Raji (cell line): ENCODE measurements around the gene CDH24.

ENCODE experiments used
- POLR2A ChIP-seq: IDR thresholded peaks from 2 replicates; pipeline ENCODE4 v1.6.1; 2011; ENCODE audit warnings: low read depth, low read length, control low read depth; ENCODE audit not compliant: insufficient read depth

CDH24 gene

DNA sequence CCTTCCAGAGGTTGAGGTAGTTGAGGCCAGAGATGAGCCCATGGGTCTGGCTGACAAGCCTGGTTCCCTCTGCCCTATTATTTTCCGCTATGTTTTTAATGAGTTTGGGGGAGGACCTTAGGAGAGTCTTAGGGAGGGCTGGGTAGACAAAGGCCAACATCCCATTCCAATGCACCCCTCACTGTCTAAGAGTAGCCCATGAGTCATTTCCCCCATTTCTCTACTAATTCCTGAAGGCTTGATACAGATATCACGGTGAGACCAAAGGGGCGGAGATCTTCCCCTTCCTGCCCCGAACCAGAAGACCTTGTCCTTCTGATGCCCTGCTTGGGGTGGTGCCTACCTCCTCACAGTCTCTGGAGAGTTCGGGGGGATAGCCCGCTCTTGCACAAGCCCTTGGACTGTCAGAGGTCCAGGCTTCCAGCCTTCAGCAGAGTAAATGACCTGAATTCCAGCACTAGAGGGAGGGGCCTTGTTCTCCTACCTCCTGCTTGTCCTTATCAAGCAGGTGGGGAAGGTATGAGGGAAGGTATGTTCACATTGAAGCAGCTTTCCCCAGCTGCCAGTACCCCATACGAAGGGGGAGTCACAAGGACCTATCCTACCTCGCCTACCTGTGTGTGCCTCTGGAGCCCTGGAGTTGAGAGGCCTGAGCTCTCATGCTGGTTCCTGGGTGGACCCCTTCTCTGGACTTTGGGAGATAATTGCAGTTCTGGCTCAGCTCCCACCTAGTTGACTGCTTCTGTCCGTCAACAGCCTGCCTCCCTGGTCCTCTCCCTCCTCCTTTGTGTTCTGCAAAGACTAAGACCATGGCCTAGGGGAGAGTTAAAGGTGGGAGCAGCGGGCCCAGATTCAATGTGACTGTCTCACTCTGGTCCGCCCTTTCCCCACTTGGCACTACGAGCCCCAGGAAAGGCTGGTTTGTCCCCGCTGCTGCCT lies 11.6 kb downstream of the CDH24 start:
- no peak for TF ChIP-seq POLR2A

DNA sequence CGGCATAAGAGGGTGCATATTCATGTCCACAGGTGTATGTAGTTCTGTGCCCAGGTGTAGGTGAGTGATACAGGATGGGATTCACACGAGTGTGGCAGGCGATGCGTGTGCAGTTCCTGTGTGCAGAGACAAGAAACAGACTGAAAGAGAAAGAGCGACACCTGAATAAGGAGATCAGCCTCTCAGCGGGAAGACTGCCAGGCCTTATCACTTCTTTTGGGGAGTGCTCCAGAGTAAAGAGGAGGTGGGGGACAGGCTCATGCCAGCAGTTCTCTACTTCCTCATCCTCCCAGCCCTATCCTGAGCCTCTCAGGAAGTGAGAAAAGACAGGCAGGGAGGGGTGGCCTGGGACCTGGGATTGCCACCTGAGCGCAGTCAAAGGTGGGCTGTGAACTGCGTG lies 12.5 kb downstream of the CDH24 start:
- TF ChIP-seq POLR2A, result no peak

DNA sequence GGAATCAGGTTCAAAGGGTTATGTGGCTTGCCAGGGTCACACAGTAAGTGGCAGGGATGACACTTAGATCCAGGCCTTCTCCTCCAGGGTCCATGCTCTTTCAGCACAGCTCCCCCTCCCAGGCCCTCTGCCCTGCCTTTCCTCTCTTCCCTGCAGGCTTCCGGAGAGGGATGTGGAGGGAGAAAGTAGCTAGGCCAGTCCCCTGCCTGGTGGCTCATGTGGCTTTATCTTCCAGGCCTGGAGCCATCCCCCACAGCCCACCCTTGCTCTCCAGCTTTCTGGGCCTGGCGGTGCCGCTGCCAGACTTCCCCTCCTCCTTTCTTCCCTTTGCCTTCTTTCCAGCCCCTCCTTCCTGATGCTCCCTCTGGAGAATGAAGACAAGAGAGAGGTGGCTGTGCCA lies 13.6 kb downstream of the CDH24 start:
- no peak for TF ChIP-seq POLR2A

DNA sequence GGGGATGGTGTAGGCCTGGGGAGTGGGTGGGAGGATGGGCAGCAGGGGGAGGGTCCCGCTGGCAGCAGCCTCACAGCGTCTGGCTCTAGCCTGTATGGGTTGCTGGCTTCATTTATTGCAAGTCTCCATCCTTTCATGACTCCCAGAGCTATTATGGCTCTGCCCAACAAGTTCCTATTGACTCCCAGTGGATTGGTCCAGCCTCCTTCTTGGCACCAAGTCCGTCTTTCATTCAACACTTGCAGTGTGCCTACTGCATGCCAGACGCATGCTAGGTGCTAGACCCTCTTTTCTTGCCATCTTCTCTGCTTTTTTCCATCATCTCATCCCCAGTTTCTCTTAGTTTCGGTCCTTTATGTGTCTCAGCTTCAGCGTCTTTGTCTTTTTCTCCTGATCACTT lies 14.2 kb downstream of the CDH24 start:
- TF ChIP-seq POLR2A, result no peak

DNA sequence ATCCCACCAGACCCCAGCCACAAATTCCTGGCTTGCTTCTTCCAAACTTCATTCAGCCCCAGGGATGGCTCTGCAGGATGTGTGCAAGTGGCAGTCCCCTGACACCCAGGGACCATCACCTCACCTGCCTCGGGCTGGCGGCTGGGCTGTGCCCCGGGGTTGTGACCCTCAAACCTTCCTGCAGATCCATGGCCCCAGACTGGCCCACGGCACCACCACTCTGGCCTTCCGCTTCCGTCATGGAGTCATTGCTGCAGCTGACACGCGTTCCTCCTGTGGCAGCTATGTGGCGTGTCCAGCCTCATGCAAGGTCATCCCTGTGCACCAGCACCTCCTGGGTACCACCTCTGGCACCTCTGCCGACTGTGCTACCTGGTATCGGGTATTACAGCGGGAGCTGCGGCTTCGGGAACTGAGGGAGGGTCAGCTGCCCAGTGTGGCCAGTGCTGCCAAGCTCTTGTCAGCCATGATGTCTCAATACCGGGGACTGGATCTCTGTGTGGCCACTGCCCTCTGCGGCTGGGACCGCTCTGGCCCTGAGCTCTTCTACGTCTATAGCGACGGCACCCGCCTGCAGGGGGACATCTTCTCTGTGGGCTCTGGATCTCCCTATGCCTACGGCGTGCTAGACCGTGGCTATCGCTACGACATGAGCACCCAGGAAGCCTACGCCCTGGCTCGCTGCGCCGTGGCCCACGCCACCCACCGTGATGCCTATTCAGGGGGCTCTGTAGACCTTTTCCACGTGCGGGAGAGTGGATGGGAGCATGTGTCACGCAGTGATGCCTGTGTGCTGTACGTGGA lies 15.0 kb downstream of the CDH24 start, which contains the start of gene PSMB11:
Gene PSMB11, plus strand, starts transcription at position 51 of the 804 bp plus-strand sequence. Its CDS starts 14 bp downstream, at position 65.
- TF ChIP-seq POLR2A, result no peak

DNA sequence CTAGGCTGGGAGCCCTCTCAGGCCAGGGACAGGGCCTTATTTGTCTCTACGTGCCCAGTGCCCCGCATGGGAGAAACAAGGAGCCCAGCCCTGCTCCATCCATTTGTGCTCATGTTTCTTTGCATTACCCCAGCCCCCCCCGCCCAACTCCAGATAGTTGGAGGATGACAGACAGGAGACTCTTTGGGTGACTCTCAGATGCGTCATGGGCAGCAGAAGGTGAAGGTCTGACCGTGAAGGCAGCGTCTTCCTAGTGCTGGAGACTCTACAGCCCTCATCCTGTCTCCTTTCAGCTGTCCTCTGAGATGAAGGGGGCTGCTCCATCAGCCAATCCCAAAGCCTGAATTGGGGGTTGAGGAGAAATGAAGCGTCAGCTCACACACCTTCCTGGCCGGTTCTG lies 15.6 kb downstream of the CDH24 start:
- no peak for TF ChIP-seq POLR2A

DNA sequence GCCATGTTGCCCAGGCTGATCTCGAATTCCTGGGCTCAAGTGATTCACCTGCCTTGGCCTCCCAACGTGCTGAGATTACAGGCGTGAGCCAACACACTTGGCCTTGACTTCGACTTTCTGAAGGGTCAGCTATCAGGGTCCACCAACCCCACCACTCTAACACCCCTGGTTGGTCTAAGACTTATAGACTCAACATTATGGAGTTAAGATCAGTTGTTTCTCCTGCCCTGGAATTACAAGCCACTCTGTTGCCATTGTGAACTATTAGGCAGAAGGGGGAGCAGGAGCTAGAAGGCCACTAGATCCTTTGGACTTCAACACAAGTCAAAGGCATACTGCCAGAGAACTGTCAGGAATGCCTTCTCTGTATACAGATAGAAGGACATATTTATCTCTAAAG lies 17.2 kb downstream of the CDH24 start:
- no peak for TF ChIP-seq POLR2A

GRCh38 chr14:23035303-23036144 lies 21.8 kb downstream of the CDH24 start:
- no peak for TF ChIP-seq POLR2A

DNA sequence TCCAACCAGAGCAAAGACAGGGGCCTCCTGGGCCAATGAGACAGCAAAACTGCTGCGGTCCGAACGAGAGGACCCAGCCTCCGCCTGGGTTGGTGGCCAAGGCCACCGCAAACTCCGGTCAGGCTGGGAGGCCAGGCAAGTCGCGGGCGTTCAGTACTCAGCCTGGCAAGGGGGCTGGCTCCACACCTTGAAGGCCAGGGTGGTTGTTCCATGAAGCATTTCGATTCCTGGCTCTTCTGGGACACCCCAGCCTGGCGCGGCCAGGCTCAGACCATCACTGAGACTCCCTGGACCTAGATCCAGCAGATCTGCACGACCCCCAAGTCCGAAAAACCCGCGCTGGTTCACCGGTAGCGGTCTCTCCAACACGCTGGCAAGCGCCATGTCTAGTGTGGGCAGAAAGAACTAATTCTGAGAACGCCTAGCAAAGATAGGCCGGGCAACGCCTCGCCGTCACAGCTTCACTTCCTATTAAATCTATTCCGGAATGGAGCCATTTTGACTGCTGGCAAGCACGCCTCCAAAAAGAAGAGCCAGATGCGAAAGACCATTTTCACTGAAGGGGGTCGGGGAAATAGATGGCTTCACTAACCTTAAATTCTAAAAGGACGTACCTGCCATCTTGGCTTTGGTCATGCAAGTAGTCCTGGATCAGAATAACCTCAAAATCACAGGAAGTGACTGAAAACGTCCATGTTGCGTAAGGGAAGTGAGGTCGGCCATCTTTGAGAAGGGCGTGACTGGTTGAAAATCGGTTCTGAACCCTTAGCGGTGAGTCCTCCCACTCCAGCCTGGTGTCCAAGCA lies 22.6 kb downstream of the CDH24 start, which contains the start of gene PSMB5:
Gene PSMB5, minus strand, starts transcription at position 403 of the 805 bp plus-strand sequence. Its CDS starts 19 bp downstream, at position 384.
- TF ChIP-seq POLR2A, result peak; percentile 87

DNA sequence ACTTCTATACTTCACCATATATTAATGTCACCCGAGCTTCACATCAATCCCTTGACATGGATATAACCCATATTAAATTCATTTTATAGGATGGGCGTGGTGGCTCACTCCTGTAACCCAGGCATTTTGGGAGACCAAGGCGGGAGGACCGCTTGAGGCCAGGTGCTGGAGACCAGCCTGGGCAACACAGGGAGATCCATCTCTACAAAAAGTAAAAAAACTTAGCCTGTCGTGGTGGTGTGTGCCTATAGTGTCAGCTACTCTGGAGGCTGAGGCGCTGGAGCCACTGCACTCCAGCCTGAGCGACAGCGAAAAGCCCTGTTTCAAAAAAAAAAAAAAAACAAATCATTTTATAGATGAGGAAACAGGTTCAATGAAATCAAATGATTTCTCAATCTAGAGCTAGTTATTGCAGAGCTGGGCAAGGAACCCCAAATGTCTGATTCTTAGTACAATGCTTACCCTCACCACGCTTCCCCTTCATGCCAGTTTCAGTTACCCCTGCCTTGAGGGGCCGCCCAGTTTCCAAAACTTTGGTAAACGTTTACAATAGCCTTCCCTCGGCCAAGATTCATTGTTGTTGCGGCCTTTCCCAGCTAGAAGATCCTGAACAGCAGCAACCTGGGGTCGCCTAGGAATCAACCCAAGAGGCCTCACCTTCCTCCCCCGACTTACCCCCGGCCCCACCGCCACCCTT lies 23.4 kb downstream of the CDH24 start:
- no peak for TF ChIP-seq POLR2A

GRCh38 chr14:23033251-23033727 lies 24.0 kb downstream of the CDH24 start:
- TF ChIP-seq POLR2A, result no peak

DNA sequence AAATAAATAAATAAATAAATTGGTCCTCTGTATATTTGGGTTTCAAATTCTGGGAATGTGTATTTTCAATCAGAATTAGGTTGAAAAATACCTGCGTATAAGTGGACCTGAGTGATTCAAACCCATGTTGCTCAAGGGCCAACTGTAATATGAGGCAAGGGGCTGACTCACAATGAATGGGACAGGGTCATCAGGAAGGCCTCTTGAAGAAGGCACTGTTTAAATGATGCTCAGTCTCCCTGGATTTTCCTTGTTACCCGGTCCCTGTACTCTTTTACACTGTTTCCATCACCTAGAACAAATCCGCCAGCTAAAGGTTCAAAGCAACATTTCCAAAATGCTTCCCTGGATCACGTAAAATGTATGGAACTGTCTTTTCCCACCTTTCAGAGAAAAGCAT lies 26.4 kb downstream of the CDH24 start:
- no peak for TF ChIP-seq POLR2A

GRCh38 chr14:23028799-23029198 lies 28.5 kb downstream of the CDH24 start:
- TF ChIP-seq POLR2A, result no peak
